Cardiac septum (tissue), 1 donor: ENCODE data around the gene ADAM11. TPM values are rescaled to one million over a fixed set of nuclear protein-coding genes. Genes with fewer than 3 reads are reported as not detected.

ENCODE experiments used
- DNase-seq: peaks from one replicate; pipeline ENCODE4 v3.0.0-alpha.2; 2020; ENCODE audit warnings: low spot score
- intact Hi-C: fragments of 100-400 bp; cut with DNase I; formaldehyde crosslinking; loops from one replicate; pipeline ENCODE4 v1.14.0; 2022
- total RNA-seq: library from RNA; stranded (reverse); fragmentation: NEBNext Ultra II Directional; extraction: Animal tissue kit (Norgen Biotek cat#: 25700); gene quantifications from one replicate; pipeline ENCODE4 v1.2.1, GENCODE V29; 2021
- donor health status: DM: no; HTN: no; CAD: no.

The ADAM11 gene
- total RNA-seq, 1 donor from 2014 or later, result 1.00 TPM

DNA sequence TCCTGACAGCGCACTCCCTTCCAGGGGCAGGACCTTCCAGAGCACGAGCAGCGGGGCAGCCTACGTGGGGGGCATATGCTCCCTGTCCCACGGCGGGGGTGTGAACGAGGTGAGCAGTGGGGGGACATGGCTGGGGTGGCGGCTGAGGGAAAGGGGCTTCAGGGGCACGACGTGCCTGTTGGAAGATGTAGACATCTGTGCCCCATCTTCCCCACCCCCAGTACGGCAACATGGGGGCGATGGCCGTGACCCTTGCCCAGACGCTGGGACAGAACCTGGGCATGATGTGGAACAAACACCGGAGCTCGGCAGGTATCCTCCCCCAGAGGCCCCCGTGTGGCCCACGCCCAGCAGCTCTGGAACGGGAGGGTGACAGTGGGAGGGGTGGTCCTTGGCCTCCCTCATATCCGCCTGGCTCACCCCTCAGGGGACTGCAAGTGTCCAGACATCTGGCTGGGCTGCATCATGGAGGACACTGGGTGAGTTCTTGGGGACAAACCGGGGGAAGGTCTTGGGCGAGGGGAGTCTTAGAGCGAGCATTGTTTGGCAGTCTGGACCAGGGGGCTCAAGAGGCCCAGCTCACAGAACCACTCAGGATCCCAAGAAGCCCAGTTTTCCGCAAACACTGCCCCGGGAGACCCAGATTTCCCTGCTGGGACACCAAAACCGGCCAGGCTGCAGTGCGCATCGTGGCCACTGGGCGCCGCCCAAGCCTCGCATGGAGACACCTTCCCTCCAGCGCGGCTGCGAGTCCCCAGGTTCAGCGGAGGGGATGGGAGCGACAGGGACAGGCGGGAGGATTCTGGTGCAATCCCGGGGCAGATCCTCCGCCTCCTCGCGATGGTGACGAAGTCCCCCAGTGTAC lies 15.7 kb downstream of the ADAM11 start:
- peak; percentile 95 for DNase-seq
- intact Hi-C loops, result loop anchor here (5.0 kb wide), 2 partner anchors 248 to 358 kb away; partner anchors contain the start of gene PLCD3

DNA sequence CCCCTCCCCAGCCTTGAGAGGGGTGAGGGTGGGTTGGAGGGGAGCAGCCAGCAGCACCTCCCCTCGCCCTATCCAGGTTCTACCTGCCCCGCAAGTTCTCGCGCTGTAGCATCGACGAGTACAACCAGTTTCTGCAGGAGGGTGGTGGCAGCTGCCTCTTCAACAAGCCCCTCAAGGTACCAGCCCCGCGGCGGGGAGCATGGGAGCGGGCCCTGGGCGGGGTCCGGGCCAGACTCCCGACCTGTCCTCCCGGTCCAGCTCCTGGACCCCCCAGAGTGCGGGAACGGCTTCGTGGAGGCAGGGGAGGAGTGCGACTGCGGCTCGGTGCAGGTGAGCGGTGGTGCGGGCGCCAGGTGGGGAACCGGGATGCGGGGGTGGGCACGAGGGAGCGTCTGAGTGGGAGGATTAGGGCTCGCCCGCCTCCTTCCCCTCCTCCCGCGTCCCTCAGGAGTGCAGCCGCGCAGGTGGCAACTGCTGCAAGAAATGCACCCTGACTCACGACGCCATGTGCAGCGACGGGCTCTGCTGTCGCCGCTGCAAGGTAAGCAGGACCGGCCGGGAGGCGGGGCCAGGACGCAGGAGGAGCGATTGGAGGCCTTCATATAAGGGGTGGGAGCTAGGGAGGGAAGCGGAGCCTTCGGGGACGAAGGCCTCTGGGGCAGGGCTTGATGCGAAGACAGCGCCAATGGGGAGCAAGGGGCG lies 16.5 kb downstream of the ADAM11 start:
- peak; percentile 99 for DNase-seq
- intact Hi-C loops, result loop anchor here (5.0 kb wide), 2 partner anchors 247 to 357 kb away; partner anchors contain the start of gene PLCD3

DNA sequence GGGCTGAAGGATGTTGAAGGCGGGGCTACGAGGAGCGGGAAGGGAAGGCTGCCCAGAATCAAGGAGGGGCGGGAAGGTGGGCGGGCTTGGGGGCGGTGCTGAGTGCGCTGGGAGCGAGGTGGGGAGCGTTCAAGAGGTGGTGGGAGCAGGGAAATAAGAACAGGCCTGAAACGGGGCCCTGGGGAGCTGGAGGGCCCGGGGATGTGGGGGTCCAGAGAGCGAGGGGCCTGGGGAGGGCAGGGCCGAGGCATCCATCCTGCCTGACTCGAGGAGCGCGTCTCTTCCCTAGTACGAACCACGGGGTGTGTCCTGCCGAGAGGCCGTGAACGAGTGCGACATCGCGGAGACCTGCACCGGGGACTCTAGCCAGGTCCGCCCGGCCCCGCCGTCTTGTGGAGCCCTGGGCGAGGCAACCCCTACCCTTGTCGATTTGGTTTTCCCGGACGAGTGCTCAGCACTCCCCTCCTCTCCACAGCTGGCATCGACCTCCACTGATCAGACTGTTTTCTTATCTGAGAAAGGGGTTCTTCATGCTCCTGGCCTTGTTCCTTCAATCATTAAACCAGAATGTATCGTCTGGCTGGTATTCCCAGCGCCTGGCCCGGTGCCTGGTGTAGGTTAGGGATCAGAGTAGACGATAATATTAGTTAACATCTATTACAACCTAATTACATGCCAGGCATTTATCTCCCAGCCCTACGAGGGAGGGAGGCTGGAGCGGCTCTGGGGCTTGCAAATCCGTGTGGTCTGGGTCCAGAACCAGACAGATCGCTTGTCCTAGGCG lies 17.2 kb downstream of the ADAM11 start:
- intact Hi-C loops, result loop anchor here (1.0 to 5.0 kb wide), 3 partner anchors 89 to 356 kb away; partner anchors contain the start of gene PLCD3
- no peak for DNase-seq

DNA sequence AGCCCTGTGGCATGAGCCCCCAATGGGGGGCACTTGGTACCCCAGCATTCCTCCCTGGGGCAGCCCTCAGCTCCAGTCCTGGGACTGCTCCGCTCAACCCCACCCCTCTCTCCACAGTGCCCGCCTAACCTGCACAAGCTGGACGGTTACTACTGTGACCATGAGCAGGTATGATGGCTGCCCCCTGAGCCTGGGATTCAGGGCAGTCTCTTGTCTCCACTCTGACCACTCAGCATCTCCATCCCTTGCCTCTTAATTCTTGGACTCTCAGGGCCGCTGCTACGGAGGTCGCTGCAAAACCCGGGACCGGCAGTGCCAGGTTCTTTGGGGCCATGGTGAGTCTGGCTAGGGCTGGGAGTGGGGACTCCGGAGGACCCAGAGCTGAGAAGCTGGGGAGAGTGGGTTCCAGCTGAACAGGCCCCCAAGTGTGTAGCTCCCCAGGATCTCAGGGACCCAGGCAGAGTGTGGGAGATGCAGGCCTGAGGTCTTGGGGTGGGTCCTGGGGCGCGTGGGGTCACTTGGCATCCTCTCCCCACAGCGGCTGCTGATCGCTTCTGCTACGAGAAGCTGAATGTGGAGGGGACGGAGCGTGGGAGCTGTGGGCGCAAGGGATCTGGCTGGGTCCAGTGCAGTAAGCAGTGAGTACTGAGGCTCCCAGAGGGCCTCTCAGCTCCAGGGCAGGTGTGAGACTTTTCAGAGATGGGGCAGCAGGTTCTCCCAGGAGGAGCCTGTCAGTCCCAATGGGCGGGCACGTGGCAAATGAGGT lies 18.0 kb downstream of the ADAM11 start:
- DNase-seq, result no peak
- intact Hi-C loops, result loop anchor here (1.0 to 5.0 kb wide), 3 partner anchors 88 to 355 kb away; partner anchors contain the start of gene PLCD3

DNA sequence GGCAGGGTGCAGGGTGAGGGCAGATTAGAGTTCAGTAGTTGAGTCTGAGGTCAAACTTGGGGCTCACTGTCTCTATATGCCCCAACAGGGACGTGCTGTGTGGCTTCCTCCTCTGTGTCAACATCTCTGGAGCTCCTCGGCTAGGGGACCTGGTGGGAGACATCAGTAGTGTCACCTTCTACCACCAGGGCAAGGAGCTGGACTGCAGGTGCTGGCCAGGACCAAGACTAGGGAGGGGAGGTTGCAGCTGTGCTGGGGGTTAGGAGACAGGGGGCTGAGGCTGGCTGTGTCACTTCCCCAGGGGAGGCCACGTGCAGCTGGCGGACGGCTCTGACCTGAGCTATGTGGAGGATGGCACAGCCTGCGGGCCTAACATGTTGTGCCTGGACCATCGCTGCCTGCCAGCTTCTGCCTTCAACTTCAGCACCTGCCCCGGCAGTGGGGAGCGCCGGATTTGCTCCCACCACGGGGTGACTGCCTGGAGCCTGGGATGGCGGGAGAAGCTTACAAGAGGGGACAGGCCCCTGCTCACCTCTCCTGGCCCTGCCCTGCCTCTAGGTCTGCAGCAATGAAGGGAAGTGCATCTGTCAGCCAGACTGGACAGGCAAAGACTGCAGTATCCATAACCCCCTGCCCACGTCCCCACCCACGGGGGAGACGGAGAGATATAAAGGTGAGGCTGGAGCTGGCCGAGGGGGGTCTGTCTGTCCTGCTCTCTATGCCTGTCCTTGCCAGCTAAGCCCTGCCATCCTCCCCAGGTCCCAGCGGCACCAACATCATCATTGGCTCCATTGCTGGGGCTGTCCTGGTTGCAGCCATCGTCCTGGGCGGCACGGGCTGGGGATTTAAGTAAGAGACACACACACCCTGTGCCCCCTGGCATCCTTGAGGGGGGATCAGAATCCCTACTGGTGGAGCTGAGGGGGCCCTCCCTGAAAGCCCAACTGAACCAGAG lies 18.9 kb downstream of the ADAM11 start:
- DNase-seq, result no peak
- intact Hi-C loops, result loop anchor here (5.0 kb wide), 2 partner anchors 245 to 355 kb away; partner anchors contain the start of gene PLCD3

DNA sequence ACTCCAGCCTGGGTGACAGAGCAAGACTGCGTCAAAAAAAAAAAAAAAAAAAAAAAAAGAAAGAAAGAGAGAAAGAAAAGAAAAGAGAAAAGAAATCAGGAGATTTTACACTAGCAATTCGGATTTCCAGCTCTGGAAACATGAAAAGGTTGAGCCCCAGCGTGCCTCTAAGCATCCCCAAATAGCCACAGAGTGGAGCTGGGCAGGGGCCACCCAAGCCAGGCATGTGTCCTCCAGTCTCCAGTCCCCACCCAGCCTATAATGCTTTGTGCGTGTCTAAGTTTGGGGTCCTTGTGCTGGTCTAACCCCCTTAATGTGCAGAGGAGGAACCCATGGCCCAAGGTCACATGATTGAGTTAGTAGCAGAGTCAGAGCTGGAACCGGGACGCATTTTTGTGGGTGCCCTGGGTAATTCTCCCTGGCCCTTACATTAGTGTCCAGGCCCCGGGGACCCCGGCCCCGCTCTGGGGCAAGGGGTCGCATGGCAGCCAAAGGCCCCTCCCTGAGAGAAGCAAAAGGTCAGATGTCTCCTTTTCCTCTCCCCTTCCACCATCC lies 19.9 kb downstream of the ADAM11 start:
- intact Hi-C loops, result loop anchor here (5.0 kb wide), 2 partner anchors 244 to 354 kb away; partner anchors contain the start of gene PLCD3
- no peak for DNase-seq

DNA sequence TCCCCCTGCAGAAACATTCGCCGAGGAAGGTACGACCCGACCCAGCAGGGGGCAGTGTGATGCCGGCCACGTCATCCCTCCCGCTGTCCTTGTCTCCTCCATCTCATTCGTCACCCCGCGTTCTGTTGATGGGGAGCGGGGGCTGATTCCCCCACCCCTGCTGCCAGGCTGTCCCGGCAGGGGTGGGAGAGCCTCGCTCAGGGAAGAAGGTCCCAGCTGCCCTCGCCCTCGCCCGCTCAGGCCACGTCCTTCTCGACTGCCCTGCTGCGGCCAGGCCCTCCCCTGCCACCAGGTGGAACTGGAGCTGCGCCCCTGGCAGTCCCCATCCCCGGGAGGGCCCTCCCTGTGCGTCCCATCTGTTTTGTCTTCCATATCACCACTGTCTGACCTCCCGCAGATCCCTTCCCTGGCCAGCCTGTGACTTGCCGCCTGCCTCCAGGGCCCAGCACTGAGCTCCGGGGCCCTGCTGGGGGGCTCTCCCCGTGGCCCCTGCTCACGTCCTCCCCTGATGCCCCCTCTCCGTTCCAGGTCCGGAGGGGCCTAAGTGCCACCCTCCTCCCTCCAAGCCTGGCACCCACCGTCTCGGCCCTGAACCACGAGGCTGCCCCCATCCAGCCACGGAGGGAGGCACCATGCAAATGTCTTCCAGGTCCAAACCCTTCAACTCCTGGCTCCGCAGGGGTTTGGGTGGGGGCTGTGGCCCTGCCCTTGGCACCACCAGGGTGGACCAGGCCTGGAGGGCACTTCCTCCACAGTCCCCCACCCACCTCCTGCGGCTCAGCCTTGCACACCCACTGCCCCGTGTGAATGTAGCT lies 20.6 kb downstream of the ADAM11 start:
- intact Hi-C loops, result loop anchor here (2.0 to 5.0 kb wide), 3 partner anchors 49 to 353 kb away; partner anchors contain the start of gene PLCD3
- peak; percentile 91 for DNase-seq

DNA sequence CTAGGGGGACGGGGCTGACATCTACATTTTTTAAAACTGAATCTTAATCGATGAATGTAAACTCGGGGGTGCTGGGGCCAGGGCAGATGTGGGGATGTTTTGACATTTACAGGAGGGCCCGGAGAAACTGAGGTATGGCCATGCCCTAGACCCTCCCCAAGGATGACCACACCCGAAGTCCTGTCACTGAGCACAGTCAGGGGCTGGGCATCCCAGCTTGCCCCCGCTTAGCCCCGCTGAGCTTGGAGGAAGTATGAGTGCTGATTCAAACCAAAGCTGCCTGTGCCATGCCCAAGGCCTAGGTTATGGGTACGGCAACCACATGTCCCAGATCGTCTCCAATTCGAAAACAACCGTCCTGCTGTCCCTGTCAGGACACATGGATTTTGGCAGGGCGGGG lies 21.4 kb downstream of the ADAM11 start:
- intact Hi-C loops, result loop anchor here (2.0 kb wide), 1 partner anchor 49 kb away; no protein-coding TSS in a partner anchor
- no peak for DNase-seq

DNA sequence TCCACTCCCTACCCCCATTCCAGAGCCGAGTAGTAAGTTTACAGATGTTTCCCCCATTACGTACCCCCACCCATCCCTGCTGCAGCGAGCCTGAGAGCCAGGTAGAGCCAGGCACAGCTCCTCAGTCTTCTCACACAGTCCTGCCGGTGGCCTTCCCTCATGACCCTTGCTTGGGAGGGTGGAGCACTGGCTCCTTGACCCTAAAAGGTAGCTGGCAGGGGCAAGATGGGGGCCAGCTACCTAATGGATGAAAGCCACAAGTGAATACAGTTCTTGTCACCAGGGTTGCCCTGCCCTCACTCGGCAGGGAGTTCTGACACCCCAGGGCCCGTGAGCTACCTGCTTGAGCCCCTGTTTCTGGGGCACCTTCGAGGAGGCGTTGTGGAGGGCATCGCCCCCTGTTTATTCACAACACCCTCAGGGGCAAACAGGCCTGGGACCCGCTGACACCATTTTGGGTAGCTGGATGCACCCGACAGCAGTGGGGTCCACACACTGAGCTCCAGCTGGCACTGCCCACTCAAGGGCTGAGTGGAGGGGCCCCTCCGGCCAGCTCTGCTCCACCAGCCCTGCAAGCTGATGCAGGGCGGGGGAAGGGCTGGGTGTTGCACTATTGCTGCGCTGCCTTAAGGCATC lies 22.2 kb downstream of the ADAM11 start:
- intact Hi-C loops, result loop anchor here (2.0 kb wide), 1 partner anchor 48 kb away; no protein-coding TSS in a partner anchor
- DNase-seq, result no peak

DNA sequence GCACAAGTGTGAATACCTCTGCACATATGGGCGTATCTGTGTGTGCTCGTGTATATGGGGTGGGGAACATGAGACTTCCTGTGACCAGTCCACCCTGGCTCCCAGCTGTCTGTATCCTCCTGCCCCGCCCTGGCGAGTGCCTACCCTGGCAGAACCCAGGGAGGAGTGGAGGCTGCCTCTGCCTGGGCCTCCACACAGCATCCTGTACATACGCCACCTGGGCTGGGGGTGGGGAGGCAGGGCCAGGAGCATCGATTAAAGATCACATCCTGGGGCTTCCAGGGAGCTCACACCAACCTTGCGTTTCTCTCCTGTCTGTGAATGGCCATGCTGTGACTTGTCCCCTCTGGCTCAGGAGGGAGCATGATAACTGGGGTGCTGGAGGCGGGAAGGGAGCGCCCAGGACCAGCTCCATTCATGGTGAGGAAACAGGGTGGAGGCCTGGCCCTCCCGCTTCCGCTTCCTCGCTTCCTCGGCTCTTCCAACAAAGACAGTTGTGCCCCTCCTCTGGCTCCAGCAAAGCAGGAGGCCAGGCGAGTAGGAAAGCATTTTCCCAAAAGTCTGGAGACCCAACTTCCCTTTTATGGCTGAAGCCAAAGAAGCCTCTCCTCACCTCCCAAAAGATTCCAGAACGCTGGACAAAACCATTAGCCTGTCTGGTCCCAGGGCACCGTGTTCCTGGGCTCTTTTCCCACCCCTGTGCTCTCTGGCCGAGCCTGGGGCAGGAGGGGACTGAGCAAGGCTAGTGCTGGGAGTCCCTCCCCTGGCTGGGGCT lies 22.9 kb downstream of the ADAM11 start:
- DNase-seq, result no peak
- intact Hi-C loops, result loop anchor here (2.0 kb wide), 1 partner anchor 47 kb away; no protein-coding TSS in a partner anchor

DNA sequence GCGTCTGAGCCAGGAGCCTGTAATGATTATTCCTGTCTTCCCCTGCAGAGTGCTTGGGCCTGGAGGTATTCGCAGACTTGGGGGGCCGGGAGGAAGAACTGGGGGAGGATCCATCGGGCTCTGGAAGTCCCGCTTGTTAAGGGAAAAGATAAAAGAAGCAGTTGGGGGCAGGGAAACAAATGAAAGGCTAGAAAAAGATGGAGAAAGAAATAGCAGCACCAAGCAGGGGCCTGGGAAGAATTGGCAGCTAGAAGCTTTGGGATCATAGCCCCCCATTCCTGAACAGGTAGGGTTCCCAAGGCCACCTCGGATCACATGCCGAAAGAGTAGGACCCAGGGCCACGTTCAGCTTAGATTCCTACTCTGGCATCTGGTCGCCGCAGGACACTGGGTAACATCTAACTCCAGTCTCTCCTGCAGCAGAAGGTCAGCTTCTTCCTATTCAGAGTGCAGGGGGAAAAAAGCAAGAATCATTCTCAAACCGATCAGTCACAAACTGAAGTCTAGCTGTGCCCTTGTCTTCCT lies 23.6 kb downstream of the ADAM11 start:
- no peak for DNase-seq
- intact Hi-C loops, result no loop called here

DNA sequence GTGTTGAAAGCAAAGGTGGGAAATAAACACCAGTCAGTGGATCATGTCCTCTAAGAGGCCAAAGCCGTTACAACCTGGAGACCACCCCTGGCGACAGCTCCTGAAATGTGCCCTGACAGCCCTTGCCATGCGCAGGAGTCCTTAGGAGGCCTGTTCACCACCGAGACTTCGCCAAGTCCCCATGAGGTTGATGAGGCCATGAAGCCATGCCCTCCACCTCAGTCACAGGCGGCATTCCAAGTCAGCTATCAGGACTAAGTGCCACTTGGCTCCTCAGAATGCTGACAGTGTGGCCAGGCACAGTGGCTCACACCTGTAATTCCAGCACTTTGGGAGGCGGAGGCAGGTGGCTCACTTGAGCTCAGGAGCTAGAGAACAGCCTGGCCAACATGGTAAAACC lies 27.1 kb downstream of the ADAM11 start:
- no peak for DNase-seq
- intact Hi-C loops, result no loop called here

DNA sequence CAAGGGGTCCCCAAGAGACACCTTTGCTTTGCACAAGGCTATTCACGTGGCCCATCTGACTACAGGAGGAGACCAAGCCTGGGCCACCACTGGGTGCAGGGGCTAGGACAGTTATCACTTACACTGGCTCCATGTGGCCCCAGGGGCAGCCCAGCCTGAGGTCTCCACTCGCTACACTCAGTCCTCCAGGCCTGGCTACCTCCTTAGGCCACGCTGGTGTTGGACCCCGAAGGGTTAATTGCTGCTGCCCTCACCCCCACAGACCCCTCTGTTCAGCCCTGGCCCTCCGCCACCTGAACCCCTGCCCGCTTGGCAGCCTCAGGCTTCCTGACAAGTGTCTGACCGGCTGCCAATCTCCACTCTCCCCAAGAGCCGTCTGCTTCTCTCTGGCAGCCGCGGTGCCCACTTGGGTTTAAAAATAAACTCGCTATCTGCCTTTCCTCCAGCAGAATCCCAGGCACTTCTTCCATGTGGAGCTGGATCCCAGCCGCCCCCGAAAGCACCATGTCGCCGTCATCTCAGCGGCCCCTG lies 27.8 kb downstream of the ADAM11 start:
- DNase-seq, result peak; percentile 83
- intact Hi-C loops, result no loop called here

DNA sequence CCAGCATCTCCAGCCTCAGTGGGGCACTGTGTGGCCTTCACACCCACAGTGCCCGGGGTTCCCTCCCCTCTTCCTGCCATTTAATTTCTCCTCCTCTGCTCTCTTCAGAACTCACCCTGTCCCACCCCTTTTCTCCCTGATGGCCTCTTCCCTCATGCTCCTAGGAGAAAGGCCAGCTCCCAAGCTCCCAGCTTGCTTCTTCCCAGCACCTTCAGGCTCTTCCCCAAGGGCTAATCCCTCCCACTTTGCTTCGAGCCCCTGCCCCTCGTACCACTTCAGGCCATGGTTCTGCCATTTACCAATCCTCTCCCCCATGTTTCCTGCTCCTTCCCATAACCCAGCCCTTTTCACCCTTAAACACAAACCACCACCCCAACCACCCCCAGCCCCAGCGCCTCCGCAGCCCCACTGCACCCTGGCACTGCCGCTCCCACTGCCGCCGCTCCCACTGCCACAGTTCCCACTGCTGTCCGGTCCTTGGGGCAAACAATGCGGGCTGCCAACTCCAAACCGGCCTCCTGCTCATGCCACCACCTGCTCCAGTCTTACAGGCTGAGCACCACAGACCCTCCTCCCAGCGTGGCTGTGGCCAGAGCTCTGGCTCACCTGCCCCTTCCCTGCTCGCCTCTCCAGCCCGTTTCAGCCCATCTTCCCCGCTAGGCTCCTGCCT lies 28.6 kb downstream of the ADAM11 start:
- intact Hi-C loops, result no loop called here
- DNase-seq, result peak; percentile 41
